Neural cell (in vitro differentiated cells): Measurements from ENCODE around the gene IFIT3. TPM values are rescaled to one million over a fixed set of nuclear protein-coding genes. Genes with fewer than 3 reads are reported as not detected.
A peak's percentile ranks its signal among the peaks of the same experiment; 100 is the strongest.
"Not testable (repeated sequence)": the region's sequence is repeated elsewhere in the genome, so short reads cannot be mapped to it uniquely, and the experiment has no call there.

Experiments
- H2AFZ ChIP-seq: fragments of 200-600, 300-800 bp; sonication (generic), shearing (Covaris generic); 2 replicates; pipeline ENCODE4 v1.6.0; 2014; ENCODE audit warnings: low read depth, mild to moderate bottlenecking, antibody characterized with exemption, low read length, moderate library complexity
- H3F3A ChIP-seq: fragments of 200-600 bp; shearing (Covaris generic); 2 replicates; pipeline ENCODE4 v1.6.1; 2016; ENCODE audit warnings: mild to moderate bottlenecking, moderate library complexity, mixed read lengths, antibody characterized with exemption, low read length; ENCODE audit not compliant: insufficient read depth, poor library complexity, severe bottlenecking
- H3K27ac ChIP-seq: fragments of 200-600, 300-800 bp; sonication (generic), shearing (Covaris generic); 2 replicates; pipeline ENCODE4 v1.5.1; 2014; ENCODE audit warnings: mild to moderate bottlenecking, low read length, moderate library complexity
- H3K27me3 ChIP-seq: fragments of 300-800, 200-600 bp; sonication (generic), shearing (Covaris generic); 2 replicates; pipeline ENCODE4 v1.6.0; 2014; ENCODE audit warnings: mild to moderate bottlenecking, low read depth, low read length, moderate library complexity; ENCODE audit not compliant: insufficient read depth
- H3K36me3 ChIP-seq: fragments of 300-800, 200-600 bp; sonication (generic), shearing (Covaris generic); 2 replicates; pipeline ENCODE4 v1.5.1; 2014; ENCODE audit warnings: mild to moderate bottlenecking, antibody characterized with exemption, low read length, moderate library complexity; ENCODE audit not compliant: insufficient read depth
- H3K4me2 ChIP-seq: fragments of 300-800, 200-600 bp; sonication (generic), shearing (Covaris generic); 2 replicates; pipeline ENCODE4 v1.6.0; 2014; ENCODE audit warnings: mild to moderate bottlenecking, low read length
- H3K4me3 ChIP-seq: fragments of 300-800, 200-600 bp; sonication (generic), shearing (Covaris generic); 2 replicates; pipeline ENCODE4 v1.5.1; 2014; ENCODE audit warnings: mild to moderate bottlenecking, low read length, moderate library complexity
- H3K79me2 ChIP-seq: fragments of 200-600 bp; shearing (Covaris generic); replicated peaks from 2 replicates; pipeline ENCODE4 v1.6.0; 2014; ENCODE audit warnings: mild to moderate bottlenecking, low read length, moderate library complexity; ENCODE audit not compliant: insufficient read depth
- H3K9ac ChIP-seq: fragments of 300-800, 200-600 bp; sonication (generic), shearing (Covaris generic); 2 replicates; pipeline ENCODE4 v1.6.1; 2016; ENCODE audit warnings: mild to moderate bottlenecking, low read length, mixed read lengths
- H3K9me2 ChIP-seq: fragments of 200-600 bp; shearing (Covaris generic); 2 replicates; pipeline ENCODE4 v1.6.1; 2016; ENCODE audit warnings: mild to moderate bottlenecking, low read length, mixed read lengths; ENCODE audit not compliant: insufficient read depth
- H3K9me3 ChIP-seq: fragments of 200-600, 300-800 bp; sonication (generic), shearing (Covaris generic); 2 replicates; pipeline ENCODE4 v1.6.1; 2016; ENCODE audit warnings: mild to moderate bottlenecking, mixed run types, low read length, moderate library complexity, mixed read lengths
- H4K20me1 ChIP-seq: fragments of 200-600 bp; shearing (Covaris generic); 2 replicates; pipeline ENCODE4 v1.6.1; 2016; ENCODE audit warnings: mild to moderate bottlenecking, mixed run types; ENCODE audit not compliant: insufficient read depth
- POLR2AphosphoS5 ChIP-seq: IDR thresholded peaks from 2 replicates; pipeline ENCODE4 v1.6.1; 2012
- REST ChIP-seq: IDR thresholded peaks from 2 replicates; pipeline ENCODE4 v1.6.1; 2012; ENCODE audit warnings: borderline replicate concordance
- SMC3 ChIP-seq: fragments of 450-650 bp; conservative IDR thresholded peaks from 2 replicates; pipeline ENCODE4 v1.6.1; 2014; ENCODE audit warnings: antibody characterized with exemption, mild to moderate bottlenecking, moderate library complexity; ENCODE audit not compliant: poor library complexity
- TAF1 ChIP-seq: IDR thresholded peaks from 2 replicates; pipeline ENCODE4 v1.6.1; 2012; ENCODE audit warnings: low read depth
- polyA plus RNA-seq: library from polyadenylated mRNA; depleted of rRNA; stranded (reverse); fragments of >200 nt; gene quantifications from 2 replicates; pipeline ENCODE4 v1.2.3, GENCODE V29; 2014

Gene IFIT3
- polyA plus RNA-seq, 1 donor from 2014 or later = 0.24 TPM

GRCh38 chr10:89283025-89283935 lies 44.5 kb upstream of the IFIT3 start:
- Histone ChIP-seq H3K9me2 (no peaks in the 10 kb centered on the region), H3K4me2 (peak overlapping the region; percentile 66), H4K20me1 (no peaks in the 10 kb centered on the region), H3K27ac (peak overlapping the region; percentile 81), H3K79me2 (no peaks in the 10 kb centered on the region), H3K9me3 (no peaks in the 10 kb centered on the region), H3K27me3 (no peaks in the 10 kb centered on the region), H3K36me3 (no peaks in the 10 kb centered on the region), H3F3A (peaks cover 3% of the 10 kb centered on the region), H3K4me3 (peak overlapping the region; percentile 56), H3K9ac (peak overlapping the region; percentile 56), H2AFZ (peak overlapping the region; percentile 25)
- TF ChIP-seq SMC3 (no peak), POLR2AphosphoS5 (peak; percentile 3)

- no peaks in the 10 kb centered on the region for H3K79me2 ChIP-seq
- peak overlapping the region; percentile 56 for H3K4me3 ChIP-seq
- peak overlapping the region; percentile 81 for H3K27ac ChIP-seq
- H3K9me2 ChIP-seq = no peaks in the 10 kb centered on the region
- peak overlapping the region; percentile 25 for H2AFZ ChIP-seq
- peak overlapping the region; percentile 56 for H3K9ac ChIP-seq
- TF ChIP-seq REST (peak; percentile 68), TAF1 (no peak)
- peak overlapping the region; percentile 66 for H3K4me2 ChIP-seq
- no peaks in the 10 kb centered on the region for H4K20me1 ChIP-seq
- no peaks in the 10 kb centered on the region for H3K9me3 ChIP-seq
- H3K36me3 ChIP-seq = no peaks in the 10 kb centered on the region
- H3K27me3 ChIP-seq = no peaks in the 10 kb centered on the region
- peaks cover 3% of the 10 kb centered on the region for H3F3A ChIP-seq
These were observed 43.8 kb upstream of the IFIT3 start for GRCh38 chr10:89283936-89284475.

GRCh38 chr10:89284711-89285110 lies 43.1 kb upstream of the IFIT3 start:
- Histone ChIP-seq H3K4me2 (peak overlapping the region; percentile 66), H3K27ac (peak overlapping the region; percentile 81)
- H3K36me3 ChIP-seq, H3K9me2 ChIP-seq, H3K27me3 ChIP-seq, H3K79me2 ChIP-seq, H3K9me3 ChIP-seq, H3F3A ChIP-seq, H3K9ac ChIP-seq, H3K4me3 ChIP-seq, H2AFZ ChIP-seq, H4K20me1 ChIP-seq: not testable (repeated sequence)

GRCh38 chr10:89285303-89285702 lies 42.5 kb upstream of the IFIT3 start:
- H3K9me2 ChIP-seq, H3K4me3 ChIP-seq, H3K79me2 ChIP-seq, H3K9me3 ChIP-seq, H3F3A ChIP-seq, H4K20me1 ChIP-seq, H3K4me2 ChIP-seq, H3K27ac ChIP-seq, H3K9ac ChIP-seq, H2AFZ ChIP-seq, H3K36me3 ChIP-seq, H3K27me3 ChIP-seq: not testable (repeated sequence)
